CD4-positive, alpha-beta memory T cell (primary cell): Measurements from ENCODE around the gene NDUFA12. TPM values are rescaled to one million over a fixed set of nuclear protein-coding genes. Genes with fewer than 3 reads are reported as not detected.

Source experiments
- CTCF ChIA-PET: fragments of 350-600 bp; sonication (Branson Sonifier 250); formaldehyde crosslinking; loops from one replicate; lab custom pipeline; 2021; ENCODE audit warnings: inconsistent platforms; ENCODE audit not compliant: partially characterized antibody; lab: Charles Lee
- POLR2A ChIA-PET: fragments of 350-600 bp; sonication (Branson Sonifier 250); formaldehyde crosslinking; loops from one replicate; lab custom pipeline; 2021; ENCODE audit not compliant: partially characterized antibody; lab: Charles Lee
- DNase-seq, 5 donors: peaks; one replicate each; pipeline versions ENCODE4 v3.0.0 to v3.0.0-alpha.2; 2020 to 2022; ENCODE audit warnings: mixed read lengths in 1 of 5
- H3K27ac ChIP-seq: one replicate; pipeline ENCODE4 v1.7.0; 2013; ENCODE audit warnings: low read depth, low read length
- H3K27me3 ChIP-seq: 2 replicates; pipeline ENCODE4 v1.7.0; 2013; ENCODE audit warnings: mild to moderate bottlenecking, low read length, moderate library complexity; ENCODE audit not compliant: insufficient read depth
- H3K36me3 ChIP-seq: 2 replicates; pipeline ENCODE4 v1.7.0; 2013; ENCODE audit warnings: mild to moderate bottlenecking, low read length, moderate library complexity; ENCODE audit not compliant: insufficient read depth
- H3K4me1 ChIP-seq: 2 replicates; pipeline ENCODE4 v1.7.0; 2013; ENCODE audit warnings: mild to moderate bottlenecking, low read length, moderate library complexity; ENCODE audit not compliant: insufficient read depth
- H3K4me3 ChIP-seq, 2 donors: one replicate each; pipeline ENCODE4 v1.7.0; 2013; ENCODE audit warnings: low read length in 2 of 2, mild to moderate bottlenecking in 1 of 2
- H3K9me3 ChIP-seq, 2 donors: one replicate each; pipeline ENCODE4 v1.7.0; 2013; ENCODE audit warnings: low read length in 2 of 2, control low read depth in 1 of 2; ENCODE audit not compliant: control insufficient read depth in 1 of 2
- H3K27ac Mint-ChIP-seq, 7 donors: one replicate each; pipeline ENCODE4 v1.8.0; 2020 to 2021; ENCODE audit warnings: mixed read lengths in 7 of 7, mild to moderate bottlenecking in 6 of 7, inconsistent platforms in 3 of 7, moderate library complexity in 3 of 7
- H3K27me3 Mint-ChIP-seq, 2 donors: one replicate each; pipeline ENCODE4 v1.8.0; 2020 to 2021; ENCODE audit warnings: mixed read lengths in 2 of 2
- H3K36me3 Mint-ChIP-seq, 2 donors: one replicate each; pipeline ENCODE4 v1.8.0; 2020 to 2021; ENCODE audit warnings: mixed read lengths in 2 of 2, inconsistent platforms in 1 of 2, mild to moderate bottlenecking in 1 of 2
- H3K4me1 Mint-ChIP-seq, 4 donors: one replicate each; pipeline ENCODE4 v1.8.0; 2020 to 2021; ENCODE audit warnings: mixed read lengths in 4 of 4, mild to moderate bottlenecking in 1 of 4
- H3K4me3 Mint-ChIP-seq, 8 donors: one replicate each; pipeline ENCODE4 v1.8.0; 2020 to 2021; ENCODE audit warnings: mixed read lengths in 8 of 8, mild to moderate bottlenecking in 7 of 8, moderate library complexity in 6 of 8, inconsistent platforms in 3 of 8
- H3K9me3 Mint-ChIP-seq, 8 donors: one replicate each; pipeline ENCODE4 v1.8.0; 2020 to 2021; ENCODE audit warnings: mixed read lengths in 8 of 8, mild to moderate bottlenecking in 5 of 8, inconsistent platforms in 3 of 8, moderate library complexity in 1 of 8
- intact Hi-C: fragments of 100-400 bp; cut with micrococcal nuclease; formaldehyde crosslinking; loops from one replicate; pipeline ENCODE4 v1.15.1; 2023
- polyA plus RNA-seq, 2 donors: library from polyadenylated mRNA; unstranded; fragments of 300-500 nt; fragmentation: Illumina TruSeq; gene quantifications; one replicate each; pipeline ENCODE4 v1.2.3, GENCODE V29; 2021
- total RNA-seq, 2 experiments: library from RNA; stranded (reverse); gene quantifications; one replicate each; pipeline ENCODE4 v1.2.3, GENCODE V29; 2021

Gene NDUFA12
- total and polyA plus RNA-seq, 4 experiments from 2014 or later: 55.5 to 557 (median 170) TPM

GRCh38 chr12:94963649-94964048, 39.8 kb downstream of the NDUFA12 start:
- intact Hi-C loops: no loop called here
- POLR2A ChIA-PET: no interaction called here
- no peak for DNase-seq
- Mint-ChIP-seq H3K4me1 (peaks cover 0 to 3% (median 1%) of the 10 kb centered on the region in 4 donors), H3K27ac (no peak overlapping the region), H3K4me3 (no peak overlapping the region), H3K36me3 (no peaks in the 10 kb centered on the region), H3K9me3 (peaks cover 0 to 1% (median 0%) of the 10 kb centered on the region in 8 donors), H3K27me3 (peaks cover 0 to 5% of the 10 kb centered on the region in 2 donors)
- Histone ChIP-seq H3K4me3 (no peak overlapping the region), H3K27ac (no peak overlapping the region), H3K36me3 (no peaks in the 10 kb centered on the region), H3K4me1 (no peaks in the 10 kb centered on the region), H3K9me3 (no peaks in the 10 kb centered on the region), H3K27me3 (no peaks in the 10 kb centered on the region)
- CTCF ChIA-PET: no interaction called here

- no peak overlapping the region for H3K4me3 Mint-ChIP-seq
- POLR2A ChIA-PET: no interaction called here
These were observed 40.8 kb downstream of the NDUFA12 start for GRCh38 chr12:94962670-94963069.

GRCh38 chr12:94961911-94962310, 41.6 kb downstream of the NDUFA12 start:
- Histone ChIP-seq H3K27me3 (no peaks in the 10 kb centered on the region), H3K36me3 (no peaks in the 10 kb centered on the region), H3K27ac (no peak overlapping the region), H3K9me3 (no peaks in the 10 kb centered on the region), H3K4me1 (no peaks in the 10 kb centered on the region), H3K4me3 (no peak overlapping the region)
- H3K4me1 Mint-ChIP-seq: no peaks in the 10 kb centered on the region
- H3K36me3 Mint-ChIP-seq: no peaks in the 10 kb centered on the region
- peaks cover 0 to 1% (median 0%) of the 10 kb centered on the region in 8 donors for H3K9me3 Mint-ChIP-seq
- H3K27me3 Mint-ChIP-seq: peaks cover 0 to 5% of the 10 kb centered on the region in 2 donors
- H3K4me3 Mint-ChIP-seq: no peak overlapping the region
- H3K27ac Mint-ChIP-seq: no peak overlapping the region
- ChIA-PET CTCF (no interaction called here), POLR2A (no interaction called here)
- no peak for DNase-seq
- intact Hi-C loops: no loop called here

More at GRCh38 chr12:94962670-94963069, 40.8 kb downstream of the NDUFA12 start:
- peaks cover 0 to 5% of the 10 kb centered on the region in 2 donors for H3K27me3 Mint-ChIP-seq
- peaks cover 0 to 2% (median under 1%) of the 10 kb centered on the region in 4 donors for H3K4me1 Mint-ChIP-seq
- H3K27me3 ChIP-seq: no peaks in the 10 kb centered on the region
- H3K9me3 Mint-ChIP-seq: peaks cover 0 to 1% (median 0%) of the 10 kb centered on the region in 8 donors
- no peaks in the 10 kb centered on the region for H3K9me3 ChIP-seq
- H3K36me3 Mint-ChIP-seq: no peaks in the 10 kb centered on the region
- CTCF ChIA-PET: interaction anchor here (1.2 kb wide), 1 partner anchor 27 kb away, joined by 3 read pairs; no protein-coding TSS in a partner anchor
- intact Hi-C loops: no loop called here
- no peaks in the 10 kb centered on the region for H3K4me1 ChIP-seq
- H3K27ac ChIP-seq: no peak overlapping the region
- no peak overlapping the region for H3K27ac Mint-ChIP-seq
- no peak overlapping the region for H3K4me3 ChIP-seq
- no peaks in the 10 kb centered on the region for H3K36me3 ChIP-seq
- no peak for DNase-seq

GRCh38 chr12:94961256-94961824, 42.2 kb downstream of the NDUFA12 start:
- intact Hi-C loops: no loop called here
- ChIA-PET CTCF (no interaction called here), POLR2A (no interaction called here)

GRCh38 chr12:94957006-94957405, 46.5 kb downstream of the NDUFA12 start:
- H3K27me3 Mint-ChIP-seq: peaks cover 5 to 8% of the 10 kb centered on the region in 2 donors
- CTCF ChIA-PET: interaction anchor here (0.6 to 0.7 kb wide), 2 partner anchors 1546 to 1840 kb away, joined by 3 read pairs; no protein-coding TSS in a partner anchor
- no peak for DNase-seq

More at GRCh38 chr12:94961256-94961824, 42.2 kb downstream of the NDUFA12 start:
- DNase-seq: no peak
- Mint-ChIP-seq H3K4me3 (no peak overlapping the region), H3K27ac (no peak overlapping the region), H3K36me3 (no peaks in the 10 kb centered on the region), H3K4me1 (no peaks in the 10 kb centered on the region), H3K27me3 (peaks cover 0 to 5% of the 10 kb centered on the region in 2 donors), H3K9me3 (peaks cover 0 to 1% (median 0%) of the 10 kb centered on the region in 8 donors)
- H3K27ac ChIP-seq: no peak overlapping the region
- no peaks in the 10 kb centered on the region for H3K36me3 ChIP-seq
- H3K4me1 ChIP-seq: no peaks in the 10 kb centered on the region
- H3K4me3 ChIP-seq: no peak overlapping the region
- no peaks in the 10 kb centered on the region for H3K9me3 ChIP-seq
- H3K27me3 ChIP-seq: no peaks in the 10 kb centered on the region

GRCh38 chr12:94954948-94955592, 48.4 kb downstream of the NDUFA12 start:
- H3K27me3 Mint-ChIP-seq: peaks cover 8 to 9% of the 10 kb centered on the region in 2 donors

More at GRCh38 chr12:94957006-94957405, 46.5 kb downstream of the NDUFA12 start:
- no peaks in the 10 kb centered on the region for H3K27me3 ChIP-seq
- Mint-ChIP-seq H3K36me3 (no peaks in the 10 kb centered on the region), H3K27ac (peak overlapping the region in 1 of 7 donors; percentile 67), H3K4me1 (peaks cover 0 to 3% (median 0%) of the 10 kb centered on the region in 4 donors), H3K9me3 (peaks cover 0 to 1% (median 0%) of the 10 kb centered on the region in 8 donors), H3K4me3 (no peak overlapping the region)
- no peaks in the 10 kb centered on the region for H3K4me1 ChIP-seq
- no peaks in the 10 kb centered on the region for H3K9me3 ChIP-seq
- intact Hi-C loops: no loop called here
- H3K27ac ChIP-seq: no peak overlapping the region
- no peaks in the 10 kb centered on the region for H3K36me3 ChIP-seq
- POLR2A ChIA-PET: interaction anchor here (0.6 kb wide), 1 partner anchor 1751 kb away, joined by 4 read pairs; no protein-coding TSS in a partner anchor
- no peak overlapping the region for H3K4me3 ChIP-seq

GRCh38 chr12:94954029-94954685, 49.3 kb downstream of the NDUFA12 start:
- no peak overlapping the region for H3K4me3 Mint-ChIP-seq
- DNase-seq: no peak
- Histone ChIP-seq H3K27me3 (no peaks in the 10 kb centered on the region), H3K4me1 (no peaks in the 10 kb centered on the region), H3K4me3 (no peak overlapping the region), H3K9me3 (no peaks in the 10 kb centered on the region), H3K36me3 (no peaks in the 10 kb centered on the region), H3K27ac (no peak overlapping the region)
- peaks cover 6 to 12% of the 10 kb centered on the region in 2 donors for H3K27me3 Mint-ChIP-seq
- ChIA-PET POLR2A (no interaction called here), CTCF (no interaction called here)
- no peaks in the 10 kb centered on the region for H3K9me3 Mint-ChIP-seq
- intact Hi-C loops: no loop called here
- H3K27ac Mint-ChIP-seq: no peak overlapping the region
- no peaks in the 10 kb centered on the region for H3K36me3 Mint-ChIP-seq
- peaks cover 0 to 4% (median 0%) of the 10 kb centered on the region in 4 donors for H3K4me1 Mint-ChIP-seq

More at GRCh38 chr12:94954948-94955592, 48.4 kb downstream of the NDUFA12 start:
- ChIA-PET POLR2A (interaction anchor here (0.6 kb wide), 1 partner anchor 51 kb away, joined by 3 read pairs; no protein-coding TSS in a partner anchor), CTCF (no interaction called here)
- peaks cover 0 to 1% (median 0%) of the 10 kb centered on the region in 8 donors for H3K9me3 Mint-ChIP-seq
- Histone ChIP-seq H3K4me1 (no peaks in the 10 kb centered on the region), H3K36me3 (no peaks in the 10 kb centered on the region), H3K9me3 (no peaks in the 10 kb centered on the region), H3K27me3 (no peaks in the 10 kb centered on the region), H3K4me3 (no peak overlapping the region), H3K27ac (no peak overlapping the region)
- H3K36me3 Mint-ChIP-seq: no peaks in the 10 kb centered on the region
- H3K27ac Mint-ChIP-seq: no peak overlapping the region
- intact Hi-C loops: no loop called here
- H3K4me3 Mint-ChIP-seq: no peak overlapping the region
- no peak for DNase-seq
- peaks cover 0 to 4% (median 0%) of the 10 kb centered on the region in 4 donors for H3K4me1 Mint-ChIP-seq
